GM12874 (cell line): ENCODE results near the gene SLC44A4.

Source experiments
- TF ChIP-seq, protein P1 (sequence below): IDR thresholded peaks from 2 replicates; pipeline ENCODE4 v1.5.1; 2011; ENCODE audit warnings: low read depth, mild to moderate bottlenecking, control low read depth, low read length, moderate library complexity; ENCODE audit not compliant: insufficient read depth

The SLC44A4 gene

DNA sequence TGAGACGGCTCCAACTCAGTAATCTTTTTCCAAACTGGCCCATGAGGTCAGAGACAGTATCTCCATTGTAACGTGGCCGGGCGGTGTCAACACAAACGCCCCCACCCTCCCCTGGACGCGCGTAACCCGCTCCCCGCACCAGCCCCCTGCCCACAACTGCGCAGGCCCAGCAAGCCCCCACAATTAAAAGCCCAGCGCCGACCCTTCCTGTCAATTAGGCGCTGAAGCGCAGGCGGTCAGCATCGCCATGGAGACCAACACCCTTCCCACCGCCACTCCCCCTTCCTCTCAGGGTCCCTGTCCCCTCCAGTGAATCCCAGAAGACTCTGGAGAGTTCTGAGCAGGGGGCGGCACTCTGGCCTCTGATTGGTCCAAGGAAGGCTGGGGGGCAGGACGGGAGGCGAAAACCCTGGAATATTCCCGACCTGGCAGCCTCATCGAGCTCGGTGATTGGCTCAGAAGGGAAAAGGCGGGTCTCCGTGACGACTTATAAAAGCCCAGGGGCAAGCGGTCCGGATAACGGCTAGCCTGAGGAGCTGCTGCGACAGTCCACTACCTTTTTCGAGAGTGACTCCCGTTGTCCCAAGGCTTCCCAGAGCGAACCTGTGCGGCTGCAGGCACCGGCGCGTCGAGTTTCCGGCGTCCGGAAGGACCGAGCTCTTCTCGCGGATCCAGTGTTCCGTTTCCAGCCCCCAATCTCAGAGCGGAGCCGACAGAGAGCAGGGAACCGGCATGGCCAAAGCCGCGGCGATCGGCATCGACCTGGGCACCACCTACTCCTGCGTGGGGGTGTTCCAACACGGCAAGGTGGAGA is 63.6 kb downstream of the SLC44A4 start, which contains the start of the genes HSPA1A and HSPA1L:
HSPA1A (plus strand) TSS at position 519 of the 814 bp plus-strand sequence; CDS start at position 733, 214 bp downstream.
HSPA1L (minus strand) TSS at position 259 of the 814 bp plus-strand sequence. CDS start 3,311 bp downstream, outside the sequence.
- TF ChIP-seq, protein P1, sequence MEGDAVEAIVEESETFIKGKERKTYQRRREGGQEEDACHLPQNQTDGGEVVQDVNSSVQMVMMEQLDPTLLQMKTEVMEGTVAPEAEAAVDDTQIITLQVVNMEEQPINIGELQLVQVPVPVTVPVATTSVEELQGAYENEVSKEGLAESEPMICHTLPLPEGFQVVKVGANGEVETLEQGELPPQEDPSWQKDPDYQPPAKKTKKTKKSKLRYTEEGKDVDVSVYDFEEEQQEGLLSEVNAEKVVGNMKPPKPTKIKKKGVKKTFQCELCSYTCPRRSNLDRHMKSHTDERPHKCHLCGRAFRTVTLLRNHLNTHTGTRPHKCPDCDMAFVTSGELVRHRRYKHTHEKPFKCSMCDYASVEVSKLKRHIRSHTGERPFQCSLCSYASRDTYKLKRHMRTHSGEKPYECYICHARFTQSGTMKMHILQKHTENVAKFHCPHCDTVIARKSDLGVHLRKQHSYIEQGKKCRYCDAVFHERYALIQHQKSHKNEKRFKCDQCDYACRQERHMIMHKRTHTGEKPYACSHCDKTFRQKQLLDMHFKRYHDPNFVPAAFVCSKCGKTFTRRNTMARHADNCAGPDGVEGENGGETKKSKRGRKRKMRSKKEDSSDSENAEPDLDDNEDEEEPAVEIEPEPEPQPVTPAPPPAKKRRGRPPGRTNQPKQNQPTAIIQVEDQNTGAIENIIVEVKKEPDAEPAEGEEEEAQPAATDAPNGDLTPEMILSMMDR: no peak

DNA sequence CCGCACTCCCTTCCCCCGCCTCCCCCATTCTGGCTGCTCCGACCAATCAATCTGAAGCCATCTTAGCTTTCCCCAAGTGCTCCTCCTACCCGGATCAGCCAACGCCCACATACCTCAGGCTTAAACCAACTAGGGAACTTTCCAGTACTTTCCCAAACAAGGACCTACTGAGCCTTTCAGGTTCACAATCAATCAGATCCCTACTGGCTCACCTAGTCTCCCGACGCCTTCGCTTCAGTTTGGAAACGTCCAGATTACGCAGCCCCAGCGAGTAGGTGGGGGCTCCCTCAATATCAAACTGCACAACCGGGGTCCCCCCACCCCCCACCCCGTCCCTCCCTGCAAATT is 64.1 kb downstream of the SLC44A4 start:
- TF ChIP-seq, protein P1: no peak

DNA sequence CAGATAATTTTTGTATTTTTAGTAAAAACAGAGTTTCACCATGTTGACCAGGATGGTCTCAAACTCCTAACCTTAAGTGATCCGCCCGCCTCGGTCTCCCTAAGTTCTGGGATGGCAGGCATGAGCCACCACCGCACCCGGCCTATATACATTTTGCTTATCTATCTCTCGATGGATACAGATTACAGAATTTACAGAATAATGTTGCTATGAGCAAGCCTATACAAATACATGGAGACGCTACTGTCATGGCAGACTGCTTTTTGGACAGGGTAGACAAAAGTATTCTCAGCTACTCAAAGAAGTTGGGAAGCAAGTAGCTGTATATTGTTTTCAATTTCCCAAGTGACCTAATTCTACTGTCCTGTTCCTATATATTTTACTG is 65.3 kb downstream of the SLC44A4 start:
- TF ChIP-seq, protein P1: no peak
